Mammary epithelial cell (primary cell): ENCODE data around the gene TMEM183A.

Experiments
- EZH2 ChIP-seq: IDR thresholded peaks from 2 replicates; pipeline ENCODE4 v1.6.1; 2012; ENCODE audit warnings: low read length, inconsistent platforms, borderline replicate concordance
- TF ChIP-seq, protein P1 (sequence below), 2 donors: IDR thresholded peaks in 1 of 2; conservative IDR thresholded peaks in 1 of 2; 2 replicates each; pipeline ENCODE4 v1.5.1; 2011 to 2012; ENCODE audit warnings: inconsistent platforms in 2 of 2, low read length in 2 of 2, mild to moderate bottlenecking in 2 of 2, control low read depth in 1 of 2, low read depth in 1 of 2; ENCODE audit not compliant: insufficient read depth in 1 of 2; ENCODE audit errors: extremely low read depth in 1 of 2

DNA sequence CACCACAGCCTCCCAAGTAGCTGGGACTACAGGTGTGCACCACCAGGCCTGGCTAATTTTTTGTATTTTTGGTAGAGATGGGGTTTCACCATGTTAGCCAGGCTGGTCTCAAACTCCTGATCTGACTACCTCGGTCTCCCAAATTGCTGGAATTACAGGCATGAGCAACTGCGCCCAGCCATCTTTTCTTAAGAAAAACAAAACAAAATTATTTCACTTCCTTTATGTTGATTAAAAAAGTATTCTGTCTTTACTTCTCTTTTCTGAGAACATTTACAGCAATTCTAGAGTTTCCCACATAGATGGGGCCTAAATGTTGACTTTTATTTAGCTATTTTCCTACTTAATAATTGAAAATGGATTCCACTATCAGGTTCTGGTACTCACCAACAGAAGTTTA is 17.3 kb upstream of the TMEM183A start:
- TF ChIP-seq, protein P1, sequence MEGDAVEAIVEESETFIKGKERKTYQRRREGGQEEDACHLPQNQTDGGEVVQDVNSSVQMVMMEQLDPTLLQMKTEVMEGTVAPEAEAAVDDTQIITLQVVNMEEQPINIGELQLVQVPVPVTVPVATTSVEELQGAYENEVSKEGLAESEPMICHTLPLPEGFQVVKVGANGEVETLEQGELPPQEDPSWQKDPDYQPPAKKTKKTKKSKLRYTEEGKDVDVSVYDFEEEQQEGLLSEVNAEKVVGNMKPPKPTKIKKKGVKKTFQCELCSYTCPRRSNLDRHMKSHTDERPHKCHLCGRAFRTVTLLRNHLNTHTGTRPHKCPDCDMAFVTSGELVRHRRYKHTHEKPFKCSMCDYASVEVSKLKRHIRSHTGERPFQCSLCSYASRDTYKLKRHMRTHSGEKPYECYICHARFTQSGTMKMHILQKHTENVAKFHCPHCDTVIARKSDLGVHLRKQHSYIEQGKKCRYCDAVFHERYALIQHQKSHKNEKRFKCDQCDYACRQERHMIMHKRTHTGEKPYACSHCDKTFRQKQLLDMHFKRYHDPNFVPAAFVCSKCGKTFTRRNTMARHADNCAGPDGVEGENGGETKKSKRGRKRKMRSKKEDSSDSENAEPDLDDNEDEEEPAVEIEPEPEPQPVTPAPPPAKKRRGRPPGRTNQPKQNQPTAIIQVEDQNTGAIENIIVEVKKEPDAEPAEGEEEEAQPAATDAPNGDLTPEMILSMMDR (conservative IDR thresholded peaks at IDR 0.05 in 1 of 2, IDR thresholded peaks at IDR 0.05 in 1 of 2; ENCODE audit: extremely low read depth in 1 of 2, insufficient read depth in 1 of 2, low read depth in 1 of 2, low read length in 2 of 2): no peak
- TF ChIP-seq EZH2: no peak
